Measurements from ENCODE around the gene FGF14. TPM values are rescaled to one million over a fixed set of nuclear protein-coding genes. Genes with fewer than 3 reads are reported as not detected.

Gene FGF14
- polyA plus RNA-seq, 1 donor (not counting 4 experiments of a cell fraction or from before 2014, with no cell fraction given): 0.09 TPM

- H3K9ac ChIP-seq (ENCODE audit: control insufficient read depth, extremely low read depth, insufficient read depth, low read length): no peak overlapping the region
- H3K9me3 ChIP-seq (ENCODE audit: control insufficient read depth, low read depth, low read length): no peaks in the 10 kb centered on the region
- no peaks in the 10 kb centered on the region for H3K9me1 ChIP-seq (ENCODE audit: control insufficient read depth, extremely low read depth, insufficient read depth, low read length)
- FAIRE-seq (no peak), DNase-seq (ENCODE audit: low read depth, low spot score) (no peak)
- no peak overlapping the region for H3K27ac ChIP-seq (ENCODE audit: control insufficient read depth, insufficient read depth, low read length)
- TF ChIP-seq CTCF (optimal IDR thresholded peaks at IDR 0.05 in 1 of 3, IDR thresholded peaks at IDR 0.05 in 1 of 3, conservative IDR thresholded peaks at IDR 0.05 in 1 of 3; ENCODE audit: extremely low read depth in 1 of 3, insufficient read depth in 2 of 3, low read length in 3 of 3): no peak
- TF ChIP-seq EZH2 (IDR thresholded peaks at IDR 0.05; ENCODE audit: low read length): no peak
- no peaks in the 10 kb centered on the region for H4K20me1 ChIP-seq (ENCODE audit: control insufficient read depth, extremely low read depth, insufficient read depth, low read length)
- H3K4me3 ChIP-seq (ENCODE audit: control insufficient read depth in 2 of 3, extremely low read depth in 1 of 3, insufficient read depth in 2 of 3, low read depth in 1 of 3, low read length in 3 of 3): no peak overlapping the region
- H3K4me2 ChIP-seq (ENCODE audit: control insufficient read depth, extremely low read depth, insufficient read depth, low read depth, low read length): no peak overlapping the region
- H3K4me1 ChIP-seq (ENCODE audit: control insufficient read depth, extremely low read depth, insufficient read depth, low read length): no peaks in the 10 kb centered on the region
- H3K27me3 ChIP-seq (ENCODE audit: control insufficient read depth, extremely low read depth, insufficient read depth, low read length): no peaks in the 10 kb centered on the region
- dilution Hi-C loops (cut with MboI; ENCODE audit: extremely low pct_ligation_motif_present, low sequenced_read_pairs): no loop called here
- H3K36me3 ChIP-seq (ENCODE audit: control insufficient read depth in 2 of 2, extremely low read depth in 1 of 2, insufficient read depth in 2 of 2, low read length in 2 of 2): no peaks in the 10 kb centered on the region
- no peak overlapping the region for H2AFZ ChIP-seq (ENCODE audit: control insufficient read depth, low read length)
- H3K79me2 ChIP-seq (ENCODE audit: control insufficient read depth, insufficient read depth, low read length): no peaks in the 10 kb centered on the region
Observed at GRCh38 chr13:101728021-101728420, 673.8 kb downstream of the FGF14 start.

- Histone ChIP-seq H3K9ac (ENCODE audit: control insufficient read depth, extremely low read depth, insufficient read depth, low read length) (no peak overlapping the region), H3K4me2 (ENCODE audit: control insufficient read depth, extremely low read depth, insufficient read depth, low read depth, low read length) (no peak overlapping the region), H3K9me1 (ENCODE audit: control insufficient read depth, extremely low read depth, insufficient read depth, low read length) (no peaks in the 10 kb centered on the region), H3K79me2 (ENCODE audit: control insufficient read depth, insufficient read depth, low read length) (no peaks in the 10 kb centered on the region), H3K9me3 (ENCODE audit: control insufficient read depth, low read depth, low read length) (no peaks in the 10 kb centered on the region), H3K4me1 (ENCODE audit: control insufficient read depth, extremely low read depth, insufficient read depth, low read length) (no peaks in the 10 kb centered on the region), H3K36me3 (ENCODE audit: control insufficient read depth in 2 of 2, extremely low read depth in 1 of 2, insufficient read depth in 2 of 2, low read length in 2 of 2) (no peaks in the 10 kb centered on the region), H3K27me3 (ENCODE audit: control insufficient read depth, extremely low read depth, insufficient read depth, low read length) (no peaks in the 10 kb centered on the region), H3K27ac (ENCODE audit: control insufficient read depth, insufficient read depth, low read length) (no peak overlapping the region), H2AFZ (ENCODE audit: control insufficient read depth, low read length) (no peak overlapping the region), H3K4me3 (ENCODE audit: control insufficient read depth in 2 of 3, extremely low read depth in 1 of 3, insufficient read depth in 2 of 3, low read depth in 1 of 3, low read length in 3 of 3) (no peak overlapping the region), H4K20me1 (ENCODE audit: control insufficient read depth, extremely low read depth, insufficient read depth, low read length) (no peaks in the 10 kb centered on the region)
- dilution Hi-C loops (cut with MboI; ENCODE audit: extremely low pct_ligation_motif_present, low sequenced_read_pairs): no loop called here
- TF ChIP-seq EZH2 (IDR thresholded peaks at IDR 0.05; ENCODE audit: low read length): no peak
- TF ChIP-seq CTCF (optimal IDR thresholded peaks at IDR 0.05 in 1 of 3, IDR thresholded peaks at IDR 0.05 in 1 of 3, conservative IDR thresholded peaks at IDR 0.05 in 1 of 3; ENCODE audit: extremely low read depth in 1 of 3, insufficient read depth in 2 of 3, low read length in 3 of 3): no peak
- DNase-seq (ENCODE audit: low read depth, low spot score) (no peak), FAIRE-seq (no peak)
Observed at GRCh38 chr13:101727118-101727517, 674.7 kb downstream of the FGF14 start.

All from keratinocyte (primary cell).